Astrocyte (in vitro differentiated cells and primary cell): ENCODE results near the gene RUVBL1.

Experiments used
- EZH2 ChIP-seq: IDR thresholded peaks from 2 replicates; pipeline ENCODE4 v1.6.1; 2012; ENCODE audit warnings: mild to moderate bottlenecking, low read length, inconsistent platforms; ENCODE audit not compliant: insufficient read depth
- TF ChIP-seq, protein P1 (sequence below): IDR thresholded peaks from 2 replicates; pipeline ENCODE4 v1.5.1; 2011; ENCODE audit warnings: low read depth, mild to moderate bottlenecking, inconsistent platforms, low read length, moderate library complexity; ENCODE audit not compliant: insufficient read depth

DNA sequence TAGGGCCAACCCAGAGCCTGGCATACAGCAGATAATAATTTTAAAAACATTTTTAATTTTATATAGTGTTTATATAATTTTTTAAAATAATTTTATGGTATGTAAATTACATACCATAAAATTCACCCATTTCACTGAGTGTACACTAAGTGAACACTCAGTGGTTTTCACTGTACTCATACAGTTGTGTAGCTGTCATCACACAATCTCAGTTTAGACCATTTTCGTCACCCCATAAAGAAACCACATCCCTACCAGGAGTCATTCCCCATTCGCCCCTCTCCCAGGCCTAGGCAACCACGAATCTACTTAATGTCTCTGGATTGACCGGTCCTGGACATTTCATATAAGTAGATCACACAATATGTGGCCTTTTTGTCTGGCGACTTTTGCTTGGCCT, 39.8 kb upstream of the RUVBL1 start:
- TF ChIP-seq, protein P1, sequence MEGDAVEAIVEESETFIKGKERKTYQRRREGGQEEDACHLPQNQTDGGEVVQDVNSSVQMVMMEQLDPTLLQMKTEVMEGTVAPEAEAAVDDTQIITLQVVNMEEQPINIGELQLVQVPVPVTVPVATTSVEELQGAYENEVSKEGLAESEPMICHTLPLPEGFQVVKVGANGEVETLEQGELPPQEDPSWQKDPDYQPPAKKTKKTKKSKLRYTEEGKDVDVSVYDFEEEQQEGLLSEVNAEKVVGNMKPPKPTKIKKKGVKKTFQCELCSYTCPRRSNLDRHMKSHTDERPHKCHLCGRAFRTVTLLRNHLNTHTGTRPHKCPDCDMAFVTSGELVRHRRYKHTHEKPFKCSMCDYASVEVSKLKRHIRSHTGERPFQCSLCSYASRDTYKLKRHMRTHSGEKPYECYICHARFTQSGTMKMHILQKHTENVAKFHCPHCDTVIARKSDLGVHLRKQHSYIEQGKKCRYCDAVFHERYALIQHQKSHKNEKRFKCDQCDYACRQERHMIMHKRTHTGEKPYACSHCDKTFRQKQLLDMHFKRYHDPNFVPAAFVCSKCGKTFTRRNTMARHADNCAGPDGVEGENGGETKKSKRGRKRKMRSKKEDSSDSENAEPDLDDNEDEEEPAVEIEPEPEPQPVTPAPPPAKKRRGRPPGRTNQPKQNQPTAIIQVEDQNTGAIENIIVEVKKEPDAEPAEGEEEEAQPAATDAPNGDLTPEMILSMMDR, result no peak
- no peak for TF ChIP-seq EZH2
